ENCODE results near the gene NAA60.

Gene NAA60

DNA sequence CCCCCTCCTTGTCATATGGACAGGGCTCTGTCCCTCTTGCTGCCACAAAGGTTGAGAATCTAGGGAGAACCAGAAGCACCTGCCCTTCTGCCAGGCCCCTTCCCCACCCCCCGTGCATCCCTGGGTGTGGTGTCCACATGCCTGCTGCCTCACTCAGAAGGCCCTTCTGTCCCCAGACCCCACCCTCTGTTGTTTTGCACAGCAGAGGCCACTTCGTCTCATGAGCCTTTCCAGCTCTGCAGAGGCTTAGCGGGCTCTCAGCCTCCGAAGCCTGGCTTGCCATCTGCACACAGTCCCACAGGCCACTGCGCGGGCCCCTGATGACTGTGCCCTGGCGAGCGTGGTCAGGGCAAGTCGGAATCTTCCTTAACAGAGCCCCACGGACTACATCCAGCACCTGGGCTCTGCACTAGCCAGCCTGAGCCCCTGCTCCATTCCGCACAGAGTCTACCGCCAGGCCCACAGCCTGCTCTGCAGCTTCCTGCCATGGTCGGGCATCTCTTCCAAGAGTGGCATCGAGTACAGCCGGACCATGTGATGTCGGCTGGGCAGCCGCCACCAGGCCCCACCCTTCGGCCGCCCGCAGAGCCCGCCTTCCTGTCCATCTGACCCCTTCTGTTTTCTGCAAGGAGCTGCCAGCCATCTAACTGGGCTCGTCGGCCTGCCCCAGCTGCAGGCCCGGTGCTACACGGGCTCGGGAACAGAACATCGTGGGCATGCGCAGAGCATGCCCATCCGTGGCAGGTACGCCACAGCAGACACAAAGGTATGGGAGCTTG is 41.0 kb downstream of the NAA60 start:
- TF ChIP-seq, protein P1, sequence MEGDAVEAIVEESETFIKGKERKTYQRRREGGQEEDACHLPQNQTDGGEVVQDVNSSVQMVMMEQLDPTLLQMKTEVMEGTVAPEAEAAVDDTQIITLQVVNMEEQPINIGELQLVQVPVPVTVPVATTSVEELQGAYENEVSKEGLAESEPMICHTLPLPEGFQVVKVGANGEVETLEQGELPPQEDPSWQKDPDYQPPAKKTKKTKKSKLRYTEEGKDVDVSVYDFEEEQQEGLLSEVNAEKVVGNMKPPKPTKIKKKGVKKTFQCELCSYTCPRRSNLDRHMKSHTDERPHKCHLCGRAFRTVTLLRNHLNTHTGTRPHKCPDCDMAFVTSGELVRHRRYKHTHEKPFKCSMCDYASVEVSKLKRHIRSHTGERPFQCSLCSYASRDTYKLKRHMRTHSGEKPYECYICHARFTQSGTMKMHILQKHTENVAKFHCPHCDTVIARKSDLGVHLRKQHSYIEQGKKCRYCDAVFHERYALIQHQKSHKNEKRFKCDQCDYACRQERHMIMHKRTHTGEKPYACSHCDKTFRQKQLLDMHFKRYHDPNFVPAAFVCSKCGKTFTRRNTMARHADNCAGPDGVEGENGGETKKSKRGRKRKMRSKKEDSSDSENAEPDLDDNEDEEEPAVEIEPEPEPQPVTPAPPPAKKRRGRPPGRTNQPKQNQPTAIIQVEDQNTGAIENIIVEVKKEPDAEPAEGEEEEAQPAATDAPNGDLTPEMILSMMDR (conservative IDR thresholded peaks at IDR 0.05; ENCODE audit: low read length), result no peak
- DNase-seq (ENCODE audit: low read depth), result no peak
- H3K4me3 ChIP-seq (ENCODE audit: low read length), result no peak overlapping the region

DNA sequence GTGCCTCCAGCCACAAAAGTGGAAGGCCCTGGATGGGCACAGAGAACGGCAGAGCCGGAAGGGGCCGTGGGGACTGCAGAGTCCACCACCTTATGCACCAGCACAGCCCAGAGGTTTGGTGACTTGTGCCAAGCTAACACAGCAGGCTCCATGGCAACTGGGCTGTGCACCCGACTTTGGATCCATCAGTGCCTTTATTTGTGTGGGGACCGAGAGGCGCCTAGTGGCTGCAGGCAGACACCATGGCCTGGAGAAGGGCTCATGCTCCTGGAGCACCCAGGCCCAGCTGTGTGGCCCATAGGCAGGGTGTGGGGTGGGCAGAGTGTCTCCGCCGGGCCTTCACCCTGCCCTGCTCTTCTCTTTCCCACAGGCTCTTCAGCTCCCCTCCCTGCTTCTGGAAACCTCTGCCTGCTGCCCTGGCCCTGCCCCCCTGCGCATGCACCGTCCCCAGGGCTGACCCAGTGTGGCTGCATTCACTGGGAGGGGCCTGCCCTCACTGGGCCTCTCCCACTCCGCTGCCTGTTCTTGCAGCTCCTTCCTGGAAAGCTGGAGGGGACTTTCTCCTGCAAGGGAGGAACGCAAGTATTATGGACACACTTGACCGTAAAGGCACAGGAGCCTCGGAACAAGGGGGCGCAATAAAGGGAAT is 41.7 kb downstream of the NAA60 start:
- H3K4me3 ChIP-seq (ENCODE audit: low read length), result no peak overlapping the region
- TF ChIP-seq, protein P1 (conservative IDR thresholded peaks at IDR 0.05; ENCODE audit: low read length), result no peak
- DNase-seq (ENCODE audit: low read depth), result no peak

DNA sequence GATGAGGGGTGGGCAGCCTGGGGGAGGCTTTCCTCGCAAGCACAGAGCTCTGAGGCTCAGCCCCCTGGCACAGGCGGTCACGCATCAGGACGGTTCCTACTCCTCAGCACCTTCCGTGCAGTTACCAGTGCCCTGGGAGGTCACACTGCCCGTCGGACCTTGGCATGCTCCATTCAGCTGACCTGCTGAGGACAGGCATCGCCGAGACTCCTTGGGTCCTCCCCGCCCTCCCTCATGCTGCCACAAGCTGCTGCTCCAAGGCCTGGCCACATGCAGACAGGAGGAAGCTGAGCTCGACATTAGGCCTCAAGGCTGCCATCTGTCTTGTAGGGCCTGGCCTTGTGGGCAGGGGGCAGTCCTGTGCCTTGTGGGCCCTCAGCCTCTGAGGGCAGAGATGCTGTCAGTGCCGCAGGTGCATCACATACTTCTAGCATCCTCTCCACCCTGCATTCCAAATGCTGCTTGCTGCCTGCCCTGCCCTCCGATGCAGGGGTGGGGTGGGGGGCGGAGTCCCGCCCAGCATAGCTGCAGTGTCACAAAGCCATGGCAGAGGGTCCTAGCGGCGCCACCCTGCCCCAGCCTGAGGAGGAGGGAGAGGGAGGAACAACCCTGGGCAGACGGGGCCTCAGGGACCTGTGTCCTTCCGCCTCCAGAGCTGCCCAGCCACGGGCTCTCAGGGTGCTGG is 42.5 kb downstream of the NAA60 start:
- no peak overlapping the region for H3K4me3 ChIP-seq (ENCODE audit: low read length)
- TF ChIP-seq, protein P1 (conservative IDR thresholded peaks at IDR 0.05; ENCODE audit: low read length), result no peak
- DNase-seq (ENCODE audit: low read depth), result no peak

DNA sequence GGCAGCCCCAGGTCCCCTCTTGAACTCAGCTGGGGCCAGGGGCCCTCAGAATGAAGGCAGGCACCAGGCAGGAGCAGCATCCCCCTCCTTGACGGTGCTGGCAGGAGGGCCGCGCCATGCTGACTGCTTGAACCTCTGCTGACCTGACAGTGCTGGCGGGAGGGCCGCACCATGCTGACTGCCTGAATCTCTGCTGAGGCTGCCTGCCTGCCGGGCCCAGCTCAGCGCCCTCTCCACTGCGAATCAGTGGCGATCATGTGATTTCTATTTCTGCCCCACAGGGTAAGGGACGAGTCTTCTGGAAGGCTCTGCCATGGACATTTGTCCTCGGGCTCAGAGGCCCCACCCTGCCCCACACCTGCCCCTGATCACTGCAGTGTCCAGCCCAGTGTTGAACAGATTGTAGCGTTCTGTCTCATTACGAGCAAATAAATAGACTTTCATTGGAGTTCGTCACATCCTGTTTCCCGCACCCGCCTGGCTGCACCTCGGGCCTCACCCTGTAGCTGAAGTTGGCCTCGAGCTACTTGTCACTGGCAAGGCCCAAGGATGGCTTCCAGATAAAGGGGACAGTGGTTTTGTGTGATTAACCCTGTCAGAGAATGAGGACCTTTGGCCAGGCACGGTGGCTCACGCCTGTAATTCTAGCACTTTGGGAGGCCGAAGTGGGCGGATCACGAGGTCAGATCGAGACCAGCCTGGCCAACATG is 43.2 kb downstream of the NAA60 start:
- TF ChIP-seq, protein P1 (conservative IDR thresholded peaks at IDR 0.05; ENCODE audit: low read length), result no peak
- DNase-seq (ENCODE audit: low read depth), result no peak
- H3K4me3 ChIP-seq (ENCODE audit: low read length), result no peak overlapping the region

DNA sequence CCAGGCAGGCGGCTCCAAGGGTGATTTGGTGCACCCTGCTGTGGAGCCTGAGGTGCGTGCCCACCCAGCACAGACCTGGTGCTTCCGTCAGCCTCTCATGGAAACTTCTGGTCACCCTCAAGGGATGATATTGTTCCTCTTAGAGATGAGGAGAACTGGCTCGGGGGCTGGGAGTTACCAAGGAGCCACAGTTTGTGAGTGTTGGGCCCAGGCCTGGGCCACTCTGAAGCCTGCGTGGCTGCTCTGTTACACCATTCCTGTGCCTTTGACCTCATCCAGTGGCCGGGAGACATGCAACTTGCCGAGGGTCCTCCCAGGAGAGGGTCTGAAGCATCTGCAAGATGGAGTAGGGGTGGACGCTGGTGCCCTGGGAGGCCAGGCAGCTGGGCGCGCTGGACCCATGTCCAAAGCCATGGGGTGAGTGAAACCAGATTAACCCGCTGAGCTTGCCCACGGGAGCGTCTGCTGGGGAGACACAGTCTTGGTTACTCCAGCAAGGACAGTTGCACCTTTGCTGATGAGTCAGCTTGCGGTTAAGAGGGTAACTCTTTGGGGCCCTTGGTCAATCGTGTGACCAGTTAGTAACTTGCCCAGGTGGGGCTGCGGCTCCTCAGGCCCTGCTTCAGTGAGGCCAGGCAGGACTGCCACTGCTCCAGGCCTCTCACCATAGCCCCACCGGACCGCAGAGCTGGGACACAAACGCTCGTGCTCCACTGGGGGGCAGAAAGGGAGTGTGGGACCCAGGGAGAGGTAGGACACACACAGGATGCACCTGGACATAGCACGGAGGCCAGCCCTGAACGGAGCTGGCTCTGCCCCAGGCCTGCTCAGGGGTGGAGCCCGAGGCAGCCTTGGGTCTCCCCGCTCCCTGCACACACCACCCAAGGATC is 44.3 kb downstream of the NAA60 start:
- no peak for DNase-seq (ENCODE audit: low read depth)
- TF ChIP-seq, protein P1 (conservative IDR thresholded peaks at IDR 0.05; ENCODE audit: low read length), result no peak
- H3K4me3 ChIP-seq (ENCODE audit: low read length), result no peak overlapping the region

DNA sequence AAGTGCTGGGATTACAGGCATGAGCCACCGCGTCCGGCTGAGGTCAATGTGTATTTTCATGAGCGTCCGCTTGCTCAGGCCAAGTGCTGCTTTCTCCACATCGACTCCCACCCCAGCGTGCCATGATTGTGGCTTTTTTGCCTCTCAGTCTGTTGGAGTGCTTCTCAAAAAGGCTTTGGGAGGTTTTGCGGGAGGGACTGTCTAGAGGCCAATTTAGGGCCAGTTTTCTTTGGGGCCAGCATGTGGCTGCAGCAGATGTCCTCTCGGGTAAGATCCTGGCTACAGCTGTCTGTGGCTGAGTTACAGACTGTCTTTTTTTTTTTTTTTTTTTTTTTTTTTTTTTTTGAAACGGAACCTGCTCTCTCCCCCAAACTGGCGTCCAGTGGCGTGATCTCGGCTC is 45.3 kb downstream of the NAA60 start:
- no peak overlapping the region for H3K4me3 ChIP-seq (ENCODE audit: low read length)
- TF ChIP-seq, protein P1 (conservative IDR thresholded peaks at IDR 0.05; ENCODE audit: low read length), result no peak
- no peak for DNase-seq (ENCODE audit: low read depth)
